NB4 (cell line): Measurements from ENCODE around the gene CNPY1.
A peak's percentile ranks its signal among the peaks of the same experiment; 100 is the strongest.

ENCODE experiments used
- DNase-seq: peaks from one replicate; pipeline ENCODE4 v3.0.0; 2010; ENCODE audit warnings: low read depth
- H3K4me3 ChIP-seq: one replicate; pipeline ENCODE4 v1.5.1; 2011; ENCODE audit warnings: mild to moderate bottlenecking, low read depth, low read length, moderate library complexity
- CTCF ChIP-seq: IDR thresholded peaks from one replicate; pipeline ENCODE4 v1.5.1; 2012; ENCODE audit warnings: low read depth, low read length
- MAX ChIP-seq: IDR thresholded peaks from 2 replicates; pipeline ENCODE4 v1.6.1; 2011; ENCODE audit warnings: low read depth, low read length
- MYC ChIP-seq: IDR thresholded peaks from 2 replicates; pipeline ENCODE4 v1.6.1; 2011; ENCODE audit warnings: low read depth, low read length
- POLR2A ChIP-seq: IDR thresholded peaks from 2 replicates; pipeline ENCODE4 v1.6.1; 2011; ENCODE audit warnings: mild to moderate bottlenecking; ENCODE audit not compliant: insufficient read length; ENCODE audit errors: extremely low read depth

Gene CNPY1

GRCh38 chr7:155584763-155585531, 38.6 kb upstream of the CNPY1 start:
- DNase-seq, result peak; percentile 53
- peak; percentile 86 for TF ChIP-seq MAX
- no peak for TF ChIP-seq CTCF
- peak; percentile 64 for TF ChIP-seq MYC
- H3K4me3 ChIP-seq, result no peak overlapping the region

- DNase-seq, result no peak
- no peak overlapping the region for H3K4me3 ChIP-seq
- no peak for TF ChIP-seq MYC
Measured at GRCh38 chr7:155584261-155584660, 37.9 kb upstream of the CNPY1 start.

GRCh38 chr7:155583636-155584035, 37.3 kb upstream of the CNPY1 start:
- no peak overlapping the region for H3K4me3 ChIP-seq
- no peak for DNase-seq
- TF ChIP-seq POLR2A, result no peak

- no peak overlapping the region for H3K4me3 ChIP-seq
- no peak for TF ChIP-seq MYC
- TF ChIP-seq MAX, result no peak
- no peak for TF ChIP-seq CTCF
- TF ChIP-seq POLR2A, result no peak
- no peak for DNase-seq
Measured at GRCh38 chr7:155581954-155582353, 35.6 kb upstream of the CNPY1 start.

- TF ChIP-seq CTCF (no peak), MYC (no peak), POLR2A (no peak), MAX (no peak)
- no peak for DNase-seq
Measured at GRCh38 chr7:155581107-155581830, 34.9 kb upstream of the CNPY1 start.

GRCh38 chr7:155580367-155580766, 34.0 kb upstream of the CNPY1 start:
- no peak overlapping the region for H3K4me3 ChIP-seq
- peak; percentile 56 for DNase-seq
- TF ChIP-seq POLR2A (no peak), MYC (peak; percentile 86; the same call in 1 of the 2 replicates), CTCF (no peak), MAX (peak; percentile 93)

More at GRCh38 chr7:155581107-155581830, 34.9 kb upstream of the CNPY1 start:
- no peak overlapping the region for H3K4me3 ChIP-seq

- DNase-seq, result no peak
- TF ChIP-seq CTCF, result no peak
- no peak for TF ChIP-seq MAX
- no peak for TF ChIP-seq POLR2A
- no peak for TF ChIP-seq MYC
- H3K4me3 ChIP-seq, result no peak overlapping the region
Measured at GRCh38 chr7:155579565-155579964, 33.2 kb upstream of the CNPY1 start.
